Activated CD8-positive, alpha-beta memory T cell treated with anti-CD3 and anti-CD28 coated beads for 4 hours (primary cell): Measurements from ENCODE around the gene PAPOLB.

ENCODE experiments used
- DNase-seq, 2 donors: peaks; one replicate each; pipeline ENCODE4 v3.0.0-alpha.2; 2020; ENCODE audit warnings: low read depth in 2 of 2

Gene PAPOLB

GRCh38 chr7:4878336-4879335, 16.8 kb upstream of the PAPOLB start:
- DNase-seq: no peak

GRCh38 chr7:4876586-4876985, 14.8 kb upstream of the PAPOLB start:
- no peak for DNase-seq

- no peak for DNase-seq
Observed at GRCh38 chr7:4875391-4875790, 13.6 kb upstream of the PAPOLB start.

GRCh38 chr7:4873071-4873944, 11.5 kb upstream of the PAPOLB start:
- no peak for DNase-seq

GRCh38 chr7:4871930-4872675, 10.3 kb upstream of the PAPOLB start:
- DNase-seq: no peak

- no peak for DNase-seq
Observed at GRCh38 chr7:4871056-4871680, 9.3 kb upstream of the PAPOLB start.

GRCh38 chr7:4868493-4868892, 6.7 kb upstream of the PAPOLB start:
- no peak for DNase-seq

GRCh38 chr7:4866528-4867496, 5.0 kb upstream of the PAPOLB start:
- no peak for DNase-seq

- no peak for DNase-seq
Observed at GRCh38 chr7:4862156-4862555, 326 bp upstream of the PAPOLB start.

GRCh38 chr7:4861227-4861626, 603 bp downstream of the PAPOLB start:
- DNase-seq: no peak

GRCh38 chr7:4857189-4857588, 4.6 kb downstream of the PAPOLB start:
- DNase-seq: no peak

- no peak for DNase-seq
Observed at GRCh38 chr7:4856336-4857057, 5.3 kb downstream of the PAPOLB start.

GRCh38 chr7:4854916-4855315, 6.9 kb downstream of the PAPOLB start:
- no peak for DNase-seq

GRCh38 chr7:4851459-4852422, 10.1 kb downstream of the PAPOLB start:
- no peak for DNase-seq

- DNase-seq: no peak
Observed at GRCh38 chr7:4850262-4850795, 11.5 kb downstream of the PAPOLB start.

GRCh38 chr7:4849390-4849789, 12.4 kb downstream of the PAPOLB start:
- no peak for DNase-seq

- no peak for DNase-seq
Observed at GRCh38 chr7:4845740-4846142, 16.1 kb downstream of the PAPOLB start.
